ENCODE measurements around the gene FGF8.
"Not testable (repeated sequence)": the region's sequence is repeated elsewhere in the genome, so short reads cannot be mapped to it uniquely, and the experiment has no call there.

The FGF8 gene

GRCh38 chr10:101789231-101789630 is 13.3 kb upstream of the FGF8 start:
- not testable (repeated sequence) for H3K9me3 Mint-ChIP-seq, H3K27me3 Mint-ChIP-seq, H3K27ac Mint-ChIP-seq, H3K4me3 Mint-ChIP-seq
- H3K36me3 Mint-ChIP-seq: peaks cover 11% of the 10 kb centered on the region
- H3K4me1 Mint-ChIP-seq: peaks cover 21% of the 10 kb centered on the region

GRCh38 chr10:101785801-101786200 is 9.9 kb upstream of the FGF8 start:
- no peak overlapping the region for H3K4me3 Mint-ChIP-seq
- no peaks in the 10 kb centered on the region for H3K9me3 Mint-ChIP-seq
- H3K4me1 Mint-ChIP-seq: peaks cover 46% of the 10 kb centered on the region
- H3K27ac Mint-ChIP-seq: peak overlapping the region; percentile 87
- H3K36me3 Mint-ChIP-seq: peaks cover 17% of the 10 kb centered on the region
- no peaks in the 10 kb centered on the region for H3K27me3 Mint-ChIP-seq

- H3K27me3 Mint-ChIP-seq: no peaks in the 10 kb centered on the region
- peaks cover 17% of the 10 kb centered on the region for H3K36me3 Mint-ChIP-seq
- H3K9me3 Mint-ChIP-seq: no peaks in the 10 kb centered on the region
- H3K4me1 Mint-ChIP-seq: peaks cover 49% of the 10 kb centered on the region
- H3K4me3 Mint-ChIP-seq: peak overlapping the region; percentile 100
- peak overlapping the region; percentile 100 for H3K27ac Mint-ChIP-seq
These were observed 8.6 kb upstream of the FGF8 start for GRCh38 chr10:101784558-101784957.

DNA sequence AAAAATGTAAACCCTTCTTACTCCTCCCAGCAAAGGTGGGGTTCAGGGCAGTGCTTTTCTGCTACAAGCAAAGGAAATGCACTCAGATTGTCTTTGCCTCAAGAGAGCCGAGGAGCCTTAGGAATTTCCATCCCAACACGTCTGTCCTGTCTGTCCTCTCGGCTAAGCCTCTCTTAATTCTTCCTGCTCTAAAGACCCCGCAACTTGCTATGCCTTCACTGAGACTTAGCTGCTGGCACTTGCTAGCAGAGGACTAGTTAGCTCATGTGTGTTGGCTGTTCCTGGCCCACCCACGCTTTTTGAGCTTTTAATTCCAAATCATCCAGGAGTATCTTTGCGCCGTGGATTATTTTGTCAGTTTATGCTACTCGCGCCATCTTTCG is 7.8 kb upstream of the FGF8 start:
- Mint-ChIP-seq H3K9me3 (no peaks in the 10 kb centered on the region), H3K27ac (peak overlapping the region; percentile 100), H3K4me3 (peak overlapping the region; percentile 100), H3K36me3 (peaks cover 21% of the 10 kb centered on the region), H3K27me3 (peaks cover 5% of the 10 kb centered on the region), H3K4me1 (peaks cover 55% of the 10 kb centered on the region)

- Mint-ChIP-seq H3K9me3 (no peaks in the 10 kb centered on the region), H3K27ac (peak within 1 kb of the TSS; percentile 100), H3K27me3 (peaks cover 6% of the 10 kb centered on the region), H3K4me3 (peak within 1 kb of the TSS; percentile 100), H3K36me3 (peaks cover 22% of the 10 kb centered on the region), H3K4me1 (peaks cover 57% of the 10 kb centered on the region)
These were observed 7.2 kb upstream of the FGF8 start, which contains the start of gene NPM3 for GRCh38 chr10:101782811-101783735. Gene NPM3 (minus strand): TSS chr10:101783446. CDS start chr10:101783390, 56 bp downstream.

DNA sequence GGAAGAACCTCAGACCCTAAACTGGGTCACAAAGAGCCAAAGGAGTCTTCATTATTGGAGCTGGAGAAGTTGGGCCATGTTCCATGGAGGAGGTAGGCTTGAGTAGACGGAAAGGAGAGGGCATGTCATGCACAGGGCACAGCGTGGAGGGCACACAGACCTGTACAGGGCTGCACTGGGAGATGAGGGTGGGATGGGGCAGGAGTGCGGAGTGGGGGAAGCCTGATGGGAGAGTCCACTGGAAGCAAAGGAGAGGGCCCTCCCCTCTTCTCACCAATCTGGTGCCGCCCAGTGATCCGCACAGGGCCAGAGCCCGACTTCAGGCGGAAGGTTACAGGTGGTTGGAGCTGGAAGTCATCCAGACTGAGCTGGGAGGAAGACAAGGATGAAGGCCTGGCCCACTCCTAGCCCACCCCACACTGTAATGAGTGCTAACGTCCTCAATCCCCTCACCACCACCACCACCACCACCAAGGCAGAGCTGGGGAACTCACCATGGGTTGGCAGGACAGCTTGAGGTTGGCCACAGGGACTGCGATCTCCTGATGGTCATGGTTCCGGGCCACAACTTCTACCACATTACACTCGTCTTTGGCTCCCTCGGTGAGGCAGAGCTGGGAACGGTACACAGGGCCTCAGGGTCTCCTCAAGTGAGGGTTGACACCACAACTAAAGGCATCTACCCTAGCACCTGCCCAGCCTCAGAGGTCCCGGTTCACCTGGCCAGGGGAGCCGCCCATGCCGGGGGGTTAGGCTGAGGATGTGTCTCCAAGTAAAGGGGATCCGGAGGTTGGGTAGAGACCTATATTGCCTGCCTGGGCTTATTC is 6.3 kb upstream of the FGF8 start:
- H3K4me1 Mint-ChIP-seq: peaks cover 56% of the 10 kb centered on the region
- peaks cover 19% of the 10 kb centered on the region for H3K36me3 Mint-ChIP-seq

GRCh38 chr10:101781655-101781983 is 5.7 kb upstream of the FGF8 start:
- H3K4me3 Mint-ChIP-seq: peak overlapping the region; percentile 100
- H3K27ac Mint-ChIP-seq: no peak overlapping the region
- H3K9me3 Mint-ChIP-seq: no peaks in the 10 kb centered on the region
- H3K36me3 Mint-ChIP-seq: peaks cover 18% of the 10 kb centered on the region
- H3K27me3 Mint-ChIP-seq: peaks cover 16% of the 10 kb centered on the region
- H3K4me1 Mint-ChIP-seq: peaks cover 57% of the 10 kb centered on the region

More for the DNA sequence above, 6.3 kb upstream of the FGF8 start:
- peak overlapping the region; percentile 100 for H3K27ac Mint-ChIP-seq
- H3K27me3 Mint-ChIP-seq: peaks cover 14% of the 10 kb centered on the region
- H3K9me3 Mint-ChIP-seq: no peaks in the 10 kb centered on the region
- peak overlapping the region; percentile 100 for H3K4me3 Mint-ChIP-seq

DNA sequence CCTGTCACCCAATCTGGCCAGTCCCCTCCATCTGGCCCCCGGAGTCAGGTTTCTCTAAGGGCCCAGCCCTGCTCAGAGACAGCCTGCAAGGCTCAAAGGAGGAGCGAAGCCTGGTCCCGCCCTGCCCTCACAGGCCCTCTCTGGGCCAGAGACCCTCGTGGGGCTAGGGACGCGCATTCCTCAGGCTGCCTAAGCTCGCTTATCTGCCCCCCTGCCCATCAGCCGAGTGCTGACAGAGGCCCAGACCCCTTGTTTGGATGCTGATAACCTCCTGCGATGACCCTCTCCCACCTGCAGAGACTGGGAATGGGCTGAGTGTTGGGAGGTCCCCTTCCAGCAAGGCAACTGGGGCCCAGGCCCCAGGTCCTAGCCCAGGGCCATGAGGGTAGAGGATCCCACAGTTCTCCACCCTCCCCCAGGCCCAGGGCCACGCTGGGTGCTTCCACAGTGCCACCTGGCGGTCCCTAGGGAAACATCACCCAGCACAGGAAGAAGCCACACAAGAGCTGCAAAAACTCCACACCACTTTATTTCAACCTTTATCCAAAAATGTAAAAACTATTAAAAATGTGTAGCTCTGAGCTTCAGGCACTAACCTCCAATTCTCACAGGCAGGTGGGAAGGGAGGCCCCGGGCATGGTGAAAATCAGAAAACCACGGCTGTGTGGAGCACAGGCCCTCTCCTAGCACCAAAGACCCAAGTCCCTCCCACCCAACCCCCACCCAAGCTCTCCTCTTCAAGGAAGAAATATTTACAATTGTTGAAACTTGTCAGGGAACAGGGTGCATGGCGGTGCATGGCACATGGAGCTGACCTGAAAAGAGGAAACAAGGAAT is 5.1 kb upstream of the FGF8 start:
- Mint-ChIP-seq H3K9me3 (no peaks in the 10 kb centered on the region), H3K36me3 (peaks cover 18% of the 10 kb centered on the region), H3K27me3 (peaks cover 16% of the 10 kb centered on the region), H3K4me3 (peak overlapping the region; percentile 100), H3K4me1 (peaks cover 57% of the 10 kb centered on the region), H3K27ac (no peak overlapping the region)

DNA sequence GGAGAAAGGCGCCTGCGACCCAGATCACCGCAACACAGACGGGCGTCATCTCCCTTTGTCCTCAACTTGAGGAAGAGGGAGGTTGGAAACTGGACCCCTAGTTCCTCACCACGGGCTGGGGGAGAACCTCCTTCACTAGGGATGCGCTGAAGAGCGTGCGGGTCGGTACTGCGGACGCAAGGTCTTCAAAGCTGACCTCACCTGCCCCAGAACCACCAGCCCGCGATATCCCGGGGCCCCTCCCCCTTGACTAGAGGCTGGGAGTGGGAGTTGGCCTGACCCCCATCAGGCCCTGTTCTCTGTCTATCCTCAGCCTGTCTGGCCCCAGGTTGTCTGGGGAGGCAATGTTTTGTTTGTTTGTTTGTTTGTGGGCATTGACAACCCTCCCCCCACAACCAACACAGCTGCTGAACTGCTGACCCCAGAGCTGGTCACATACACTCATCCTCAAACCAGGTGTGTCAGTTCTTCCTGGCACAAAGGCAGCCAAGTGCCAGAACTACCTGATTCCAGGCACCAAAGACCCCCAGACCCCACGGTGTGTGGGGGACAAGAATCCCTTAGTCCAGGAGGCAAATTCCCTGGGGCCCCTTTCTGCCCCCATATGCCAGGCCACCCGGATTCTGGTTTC is 4.4 kb upstream of the FGF8 start:
- no peaks in the 10 kb centered on the region for H3K9me3 Mint-ChIP-seq
- peaks cover 16% of the 10 kb centered on the region for H3K27me3 Mint-ChIP-seq
- peaks cover 53% of the 10 kb centered on the region for H3K4me1 Mint-ChIP-seq
- H3K4me3 Mint-ChIP-seq: peak overlapping the region; percentile 84
- H3K27ac Mint-ChIP-seq: peak overlapping the region; percentile 46
- H3K36me3 Mint-ChIP-seq: peaks cover 16% of the 10 kb centered on the region

- Mint-ChIP-seq H3K27ac (peak overlapping the region; percentile 46), H3K4me3 (peak overlapping the region; percentile 84), H3K27me3 (peaks cover 20% of the 10 kb centered on the region), H3K9me3 (no peaks in the 10 kb centered on the region), H3K36me3 (peaks cover 16% of the 10 kb centered on the region), H3K4me1 (peaks cover 51% of the 10 kb centered on the region)
These were observed 3.8 kb upstream of the FGF8 start for GRCh38 chr10:101779544-101780186.

- Mint-ChIP-seq H3K9me3 (no peaks in the 10 kb centered on the region), H3K4me3 (peak overlapping the region; percentile 84), H3K36me3 (peaks cover 16% of the 10 kb centered on the region), H3K4me1 (peaks cover 51% of the 10 kb centered on the region), H3K27me3 (peaks cover 26% of the 10 kb centered on the region), H3K27ac (peak overlapping the region; percentile 30)
These were observed 3.0 kb upstream of the FGF8 start for GRCh38 chr10:101778781-101779543.

DNA sequence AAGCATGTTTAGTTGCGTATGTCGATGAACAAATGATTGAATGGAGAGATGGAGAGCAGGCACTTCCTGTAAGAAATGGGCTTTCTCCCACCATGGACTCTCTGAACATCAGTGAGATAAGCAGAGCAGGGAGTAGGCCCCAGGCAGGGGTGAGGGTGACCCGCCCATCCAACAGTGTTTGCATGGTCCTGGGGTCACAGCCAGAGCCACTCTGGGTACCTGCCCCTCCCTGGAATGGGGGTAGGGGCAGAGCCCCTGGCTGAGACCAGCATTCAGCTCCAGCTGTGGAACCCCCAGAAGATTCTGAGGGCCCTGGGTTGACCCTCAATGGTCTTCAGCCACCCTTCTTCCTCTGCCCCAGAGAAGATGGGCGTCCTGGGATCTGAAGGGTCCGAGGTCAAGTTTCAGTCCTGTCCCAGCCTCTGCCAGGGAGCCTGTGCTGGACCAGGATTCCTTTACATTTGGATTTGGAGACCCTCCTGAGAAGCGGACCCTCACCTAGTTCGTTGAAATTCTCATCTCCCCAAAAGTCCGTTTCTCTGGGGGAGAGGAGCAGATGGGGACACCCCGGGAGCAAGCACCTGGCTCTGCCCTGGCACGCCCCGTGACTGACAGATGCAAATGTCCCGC is 2.4 kb upstream of the FGF8 start:
- H3K4me1 Mint-ChIP-seq: peaks cover 50% of the 10 kb centered on the region
- H3K36me3 Mint-ChIP-seq: peaks cover 15% of the 10 kb centered on the region
- peaks cover 33% of the 10 kb centered on the region for H3K27me3 Mint-ChIP-seq
- peak overlapping the region; percentile 84 for H3K4me3 Mint-ChIP-seq
- no peak overlapping the region for H3K27ac Mint-ChIP-seq
- H3K9me3 Mint-ChIP-seq: no peaks in the 10 kb centered on the region

- Mint-ChIP-seq H3K27me3 (peaks cover 36% of the 10 kb centered on the region), H3K27ac (no peak overlapping the region)
These were observed 1.8 kb upstream of the FGF8 start for GRCh38 chr10:101777619-101778145.

More at GRCh38 chr10:101777619-101778145, 1.8 kb upstream of the FGF8 start:
- H3K4me1 Mint-ChIP-seq: peaks cover 47% of the 10 kb centered on the region
- H3K4me3 Mint-ChIP-seq: peak overlapping the region; percentile 37
- H3K36me3 Mint-ChIP-seq: peaks cover 11% of the 10 kb centered on the region
- H3K9me3 Mint-ChIP-seq: no peaks in the 10 kb centered on the region
